GM12891 (cell line): ENCODE results near the gene MMP11.

Experiments used
- DNase-seq: peaks from one replicate; pipeline ENCODE4 v3.0.0; 2011; ENCODE audit warnings: low spot score; ENCODE audit not compliant: insufficient read length
- FAIRE-seq: peaks from 2 replicates; lab custom pipeline; 2011; peaks lifted over from hg19 to GRCh38; lab: Jason Lieb, UNC
- PAX5 ChIP-seq: IDR thresholded peaks from 2 replicates; pipeline ENCODE4 v1.6.1; 2011; ENCODE audit warnings: low read length, moderate library complexity, mild to moderate bottlenecking; ENCODE audit not compliant: insufficient read depth, severe bottlenecking
- POLR2A ChIP-seq: IDR thresholded peaks from 2 replicates; pipeline ENCODE4 v1.6.1; 2011; ENCODE audit warnings: low read depth, low read length, control low read depth
- POLR2AphosphoS5 ChIP-seq: IDR thresholded peaks from 2 replicates; pipeline ENCODE4 v1.6.1; 2011; ENCODE audit warnings: low read depth, low read length, control low read depth
- POU2F2 ChIP-seq: IDR thresholded peaks from 2 replicates; pipeline ENCODE4 v1.6.1; 2011; ENCODE audit warnings: low read depth, mild to moderate bottlenecking, control low read depth, low read length, moderate library complexity
- SPI1 ChIP-seq: IDR thresholded peaks from 2 replicates; pipeline ENCODE4 v1.6.1; 2011; ENCODE audit warnings: low read depth, low read length, control low read depth
- TAF1 ChIP-seq: IDR thresholded peaks from 2 replicates; pipeline ENCODE4 v1.6.1; 2011; ENCODE audit warnings: low read depth, low read length, control low read depth

Gene MMP11

GRCh38 chr22:23826510-23827350 is 54.1 kb downstream of the MMP11 start:
- TF ChIP-seq TAF1 = no peak
- FAIRE-seq (no peak), DNase-seq (no peak)

GRCh38 chr22:23827351-23827995 is 54.8 kb downstream of the MMP11 start:
- DNase-seq = no peak
- no peak for FAIRE-seq
- TF ChIP-seq POLR2AphosphoS5 = no peak
- TF ChIP-seq POLR2A = no peak
- no peak for TF ChIP-seq PAX5
- TF ChIP-seq POU2F2 = no peak

GRCh38 chr22:23828800-23829680 is 56.4 kb downstream of the MMP11 start:
- DNase-seq (no peak), FAIRE-seq (no peak)

GRCh38 chr22:23829845-23830372 is 57.3 kb downstream of the MMP11 start:
- DNase-seq = no peak
- TF ChIP-seq POLR2AphosphoS5 (no peak), PAX5 (no peak), TAF1 (no peak), POLR2A (no peak), SPI1 (no peak), POU2F2 (no peak)
- FAIRE-seq = no peak

More at GRCh38 chr22:23828800-23829680, 56.4 kb downstream of the MMP11 start:
- no peak for TF ChIP-seq PAX5
- no peak for TF ChIP-seq POU2F2
- TF ChIP-seq SPI1 = no peak
- no peak for TF ChIP-seq TAF1
- no peak for TF ChIP-seq POLR2AphosphoS5
- TF ChIP-seq POLR2A = no peak

- no peak for TF ChIP-seq TAF1
- TF ChIP-seq POLR2A = no peak
- TF ChIP-seq SPI1 = no peak
- TF ChIP-seq POLR2AphosphoS5 = no peak
- TF ChIP-seq PAX5 = no peak
- TF ChIP-seq POU2F2 = no peak
- FAIRE-seq (no peak), DNase-seq (no peak)
Observed at GRCh38 chr22:23831261-23831660, 58.6 kb downstream of the MMP11 start.

- DNase-seq (no peak), FAIRE-seq (no peak)
- TF ChIP-seq PAX5 (no peak), POLR2AphosphoS5 (no peak), POU2F2 (no peak), TAF1 (no peak), SPI1 (no peak), POLR2A (no peak)
Observed at GRCh38 chr22:23831781-23832180, 59.1 kb downstream of the MMP11 start.

- no peak for FAIRE-seq
- no peak for DNase-seq
Observed at GRCh38 chr22:23832226-23833016, 59.8 kb downstream of the MMP11 start.

GRCh38 chr22:23833017-23833751 is 60.5 kb downstream of the MMP11 start:
- DNase-seq = no peak
- no peak for TF ChIP-seq TAF1
- TF ChIP-seq PAX5 = no peak
- TF ChIP-seq POU2F2 = no peak
- TF ChIP-seq POLR2AphosphoS5 = no peak
- no peak for FAIRE-seq

More at GRCh38 chr22:23832226-23833016, 59.8 kb downstream of the MMP11 start:
- TF ChIP-seq SPI1 (no peak), PAX5 (no peak)
